HepG2 (cell line): Measurements from ENCODE around the gene TNNI3. TPM values are rescaled to one million over a fixed set of nuclear protein-coding genes. Genes with fewer than 3 reads are reported as not detected.

Experiments used
- ATF5 ChIP-seq: sonication (generic); formaldehyde crosslinking; IDR thresholded peaks from 2 replicates; pipeline ENCODE4 v1.4.0; 2020; ENCODE audit warnings: mild to moderate bottlenecking, low read depth, missing genetic modification reagents
- HBP1 ChIP-seq: IDR thresholded peaks from 2 replicates; pipeline ENCODE4 v1.6.1; 2016; ENCODE audit warnings: low read depth, control low read depth
- HMGXB3 ChIP-seq: sonication (generic); formaldehyde crosslinking; IDR thresholded peaks from 2 replicates; pipeline ENCODE4 v1.4.0; 2020; ENCODE audit warnings: missing genetic modification reagents, borderline replicate concordance
- HNRNPH1 ChIP-seq: fragments of 200-400 bp; formaldehyde crosslinking; optimal IDR thresholded peaks from 2 replicates; pipeline ENCODE3; 2017; ENCODE audit warnings: mild to moderate bottlenecking, low read depth, low read length
- POGK ChIP-seq: sonication (generic); formaldehyde crosslinking; conservative IDR thresholded peaks from 2 replicates; pipeline ENCODE4 v1.8.0; 2022; ENCODE audit warnings: mild to moderate bottlenecking, moderate library complexity, missing genetic modification reagents
- PRDM10 ChIP-seq: sonication (generic); formaldehyde crosslinking; IDR thresholded peaks from 2 replicates; pipeline ENCODE4 v1.4.0; 2020; ENCODE audit warnings: low read depth, missing genetic modification reagents
- SUZ12 ChIP-seq: fragments of 150-350 bp; IDR thresholded peaks from 2 replicates; pipeline ENCODE4 v1.6.1; 2014; ENCODE audit warnings: low read depth, low read length
- ZNF180 ChIP-seq: sonication (generic); formaldehyde crosslinking; IDR thresholded peaks from 2 replicates; pipeline ENCODE4 v1.4.0; 2020; ENCODE audit warnings: low read depth, missing genetic modification reagents, borderline replicate concordance
- ZNF251 ChIP-seq: sonication (generic); formaldehyde crosslinking; IDR thresholded peaks from 2 replicates; pipeline ENCODE4 v1.9.0; 2021; ENCODE audit warnings: mild to moderate bottlenecking, missing genetic modification reagents
- ZNF367 ChIP-seq: sonication (generic); formaldehyde crosslinking; IDR thresholded peaks from 2 replicates; pipeline ENCODE4 v1.4.0; 2020; ENCODE audit warnings: missing genetic modification reagents, borderline replicate concordance
- ZNF414 ChIP-seq: sonication (generic); formaldehyde crosslinking; IDR thresholded peaks from 2 replicates; pipeline ENCODE4 v1.5.0; 2020; ENCODE audit warnings: missing genetic modification reagents
- ZNF563 ChIP-seq: sonication (generic); formaldehyde crosslinking; IDR thresholded peaks from 2 replicates; pipeline ENCODE4 v1.8.0; 2022; ENCODE audit warnings: mild to moderate bottlenecking, moderate library complexity, missing genetic modification reagents
- ZNF777 ChIP-seq: sonication (generic); formaldehyde crosslinking; IDR thresholded peaks from 2 replicates; pipeline ENCODE4 v1.4.0; 2020; ENCODE audit warnings: missing genetic modification reagents
- ZSCAN25 ChIP-seq: sonication (generic); formaldehyde crosslinking; IDR thresholded peaks from 2 replicates; pipeline ENCODE4 v1.8.0; 2022; ENCODE audit warnings: mild to moderate bottlenecking, missing genetic modification reagents
- ZZZ3 ChIP-seq: sonication (generic); formaldehyde crosslinking; IDR thresholded peaks from 2 replicates; pipeline ENCODE4 v1.4.0; 2020; ENCODE audit warnings: missing genetic modification reagents, mild to moderate bottlenecking, borderline replicate concordance
- polyA plus RNA-seq, 8 experiments: library from polyadenylated mRNA; depleted of rRNA in 3 of 8; stranded (reverse) in 7 of 8; unstranded in 1 of 8; fragments of >200 nt; fragmentation: Illumina TruSeq in 4 of 8; extraction: Trizol in 4 of 8; gene quantifications; 2 replicates each; pipeline versions ENCODE4 v1.2.1 to v1.2.3, GENCODE V29; 2011 to 2016; ENCODE audit warnings: low read depth in 4 of 8, missing spikeins in 1 of 8, mixed read lengths in 1 of 8; ENCODE audit not compliant: insufficient read depth in 1 of 8
- total RNA-seq, 5 experiments: library from RNA; depleted of rRNA; stranded (reverse); fragments of >200 nt; fragmentation: Illumina TruSeq; extraction: Trizol; gene quantifications; 2 replicates each; pipeline ENCODE4 v1.2.3, GENCODE V29; 2016; ENCODE audit warnings: low read depth in 1 of 5

Gene TNNI3
- total and polyA plus RNA-seq, 2 of the 13 experiments (the other 11 are each of a cell fraction or from before 2014, with no cell fraction given): 3.5 to 3.7 TPM

GRCh38 chr19:55179606-55180484 is 22.3 kb upstream of the TNNI3 start, which contains the start of gene SYT5 (continued):
- TF ChIP-seq HMGXB3 (CRISPR knock-in tag) (no peak), SUZ12 (no peak), ZNF777 (CRISPR knock-in tag) (no peak), ZZZ3 (CRISPR knock-in tag) (no peak), HNRNPH1 (no peak), PRDM10 (CRISPR knock-in tag) (no peak), ZNF367 (CRISPR knock-in tag) (no peak), ZNF563 (CRISPR knock-in tag) (no peak), ZNF414 (peak; percentile 73; the same call in 1 of the 2 replicates), HBP1 (CRISPR knock-in tag) (no peak), POGK (CRISPR knock-in tag) (no peak), ATF5 (CRISPR knock-in tag) (no peak), ZNF180 (CRISPR knock-in tag) (no peak), ZNF251 (CRISPR knock-in tag) (no peak), ZSCAN25 (no peak)
